HG03378 (cell line): ENCODE results near the gene SLC7A1.
A peak's percentile ranks its signal among the peaks of the same experiment; 100 is the strongest.

Experiments
- ATAC-seq: cut with Tn5 transposase; IDR thresholded peaks from one replicate; pipeline ENCODE4 v1.9.1; 2021; ENCODE audit warnings: mild to moderate bottlenecking, moderate library complexity; ENCODE audit not compliant: unreplicated experiment

SLC7A1 gene

DNA sequence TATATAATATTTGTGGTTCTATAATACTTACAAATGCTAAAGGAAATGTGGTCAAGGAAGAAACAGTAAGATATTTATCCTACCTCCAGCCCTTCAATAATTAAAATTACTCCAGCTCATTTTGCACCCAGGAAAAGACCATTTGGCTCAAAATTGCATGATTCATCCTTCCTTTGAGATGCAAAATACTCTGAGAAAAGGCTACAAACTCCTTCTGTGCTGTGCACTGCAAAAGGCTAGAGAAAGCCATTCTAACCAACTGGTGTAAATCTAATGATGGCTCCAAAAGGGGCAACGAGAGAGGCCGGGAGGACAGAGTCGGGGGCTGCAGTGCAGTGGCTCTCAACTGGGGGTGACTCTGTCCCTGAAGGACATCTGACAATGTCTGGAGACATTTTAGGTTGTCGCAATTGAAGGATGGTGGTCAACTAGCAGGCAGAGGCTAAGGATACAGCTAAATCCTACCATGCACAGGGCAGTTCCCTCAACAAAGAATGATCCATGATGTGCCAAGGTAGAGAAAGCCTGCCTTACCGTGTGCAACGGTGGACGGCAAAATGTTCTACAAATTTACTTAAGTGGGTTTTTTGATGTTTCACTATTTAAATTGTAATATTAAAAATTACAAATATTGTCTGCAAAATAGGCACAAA is 32.6 kb downstream of the SLC7A1 start:
- no peak for ATAC-seq

DNA sequence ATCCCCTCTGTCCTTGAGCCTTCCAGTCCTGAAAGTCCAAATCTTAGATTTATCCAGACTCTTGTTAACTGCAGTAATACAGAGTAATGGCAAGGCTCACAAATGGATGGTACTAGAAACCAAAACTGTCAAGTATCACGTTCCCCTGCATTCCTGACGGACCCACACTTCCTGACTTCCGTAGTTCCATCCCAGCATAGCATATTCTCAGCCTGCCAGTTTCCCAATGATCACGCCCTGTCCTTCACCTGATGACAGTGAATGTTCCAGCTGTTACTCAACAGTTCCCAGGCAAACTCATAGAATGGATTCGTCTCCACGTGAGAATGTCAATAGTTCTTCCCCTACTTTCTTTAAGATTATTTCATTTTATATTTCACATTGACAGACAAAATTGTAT is 33.6 kb downstream of the SLC7A1 start:
- no peak for ATAC-seq

DNA sequence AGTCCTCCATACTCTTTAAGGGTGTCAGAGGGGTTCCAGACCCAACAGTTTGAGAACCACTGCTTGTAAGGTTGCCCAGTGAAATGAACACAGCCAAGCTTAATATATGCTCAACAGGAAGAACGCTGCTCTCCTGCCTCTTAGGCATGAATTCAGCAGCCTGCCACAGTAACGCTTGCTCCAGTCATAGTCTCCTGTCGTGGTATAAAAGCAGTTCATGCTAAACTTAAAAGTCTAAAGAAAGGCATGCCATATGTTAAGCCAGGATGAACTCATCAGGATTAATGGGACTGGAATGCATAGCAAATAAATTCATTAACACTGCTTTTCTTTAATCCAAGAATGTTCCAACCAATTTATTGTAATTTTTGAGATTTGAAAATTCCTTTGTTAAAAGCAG is 38.7 kb downstream of the SLC7A1 start:
- ATAC-seq: no peak

DNA sequence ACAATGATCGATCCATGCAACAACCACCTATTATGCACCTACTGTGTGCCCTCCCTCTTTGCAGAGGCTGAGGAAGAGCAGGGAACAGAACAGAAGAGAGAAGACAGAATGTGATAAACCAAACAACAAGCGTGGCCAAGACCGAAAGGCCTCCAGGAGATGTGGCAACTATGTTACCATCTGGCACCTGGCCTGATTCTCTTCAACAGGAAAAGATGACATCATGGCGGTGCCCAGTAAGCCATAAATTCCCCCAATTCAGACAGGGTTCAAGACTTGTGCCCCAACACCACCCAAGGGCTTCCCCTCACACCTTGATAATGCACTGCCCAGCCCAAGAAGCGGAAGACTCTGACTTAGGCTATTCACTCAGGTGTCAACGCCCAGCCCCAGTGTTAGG is 44.3 kb downstream of the SLC7A1 start:
- no peak for ATAC-seq

DNA sequence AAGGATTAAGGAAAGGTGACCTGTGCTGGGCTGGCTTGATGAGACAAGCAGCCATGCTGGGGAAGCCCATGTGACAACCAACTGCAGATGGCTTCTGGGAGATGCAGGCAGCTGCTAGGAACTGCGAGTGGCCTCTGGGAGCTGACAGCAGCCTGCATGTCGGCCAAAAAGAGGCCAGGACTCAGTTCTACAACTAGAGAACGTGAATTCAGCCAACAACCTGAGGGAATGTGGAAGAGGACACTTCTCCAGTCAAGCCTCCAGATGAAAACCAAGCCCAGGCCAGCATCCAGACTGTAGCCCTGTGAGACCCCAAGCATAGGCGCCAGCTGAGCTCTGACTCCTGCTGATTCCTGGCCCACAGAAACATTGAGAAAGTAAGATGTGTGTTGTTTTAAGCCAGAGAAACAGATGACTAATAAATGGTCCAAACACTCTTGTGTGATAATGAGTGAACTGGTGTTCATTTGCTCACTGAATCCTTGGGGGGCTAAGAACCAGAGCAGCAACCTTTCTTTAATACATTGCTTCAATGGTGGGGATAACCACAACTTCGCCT is 45.0 kb downstream of the SLC7A1 start:
- ATAC-seq: no peak

DNA sequence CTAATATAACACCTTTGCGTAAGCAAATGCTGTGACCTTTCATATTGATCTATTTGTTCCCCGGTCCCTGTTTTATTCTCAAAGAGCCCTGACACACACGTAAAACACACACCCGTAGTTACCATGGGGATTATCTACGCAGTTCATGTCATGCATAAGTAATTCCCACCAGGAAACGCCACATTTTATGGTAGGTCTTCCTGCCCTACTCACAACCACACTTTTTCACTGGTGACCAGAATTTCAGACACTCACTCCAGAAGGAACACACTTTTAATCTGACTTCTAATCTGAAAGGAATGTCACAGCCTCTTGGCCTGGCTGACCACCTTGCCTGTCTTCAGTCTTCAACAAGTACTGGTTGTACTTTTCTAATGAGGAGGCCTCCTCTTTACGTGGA is 46.8 kb downstream of the SLC7A1 start:
- no peak for ATAC-seq

DNA sequence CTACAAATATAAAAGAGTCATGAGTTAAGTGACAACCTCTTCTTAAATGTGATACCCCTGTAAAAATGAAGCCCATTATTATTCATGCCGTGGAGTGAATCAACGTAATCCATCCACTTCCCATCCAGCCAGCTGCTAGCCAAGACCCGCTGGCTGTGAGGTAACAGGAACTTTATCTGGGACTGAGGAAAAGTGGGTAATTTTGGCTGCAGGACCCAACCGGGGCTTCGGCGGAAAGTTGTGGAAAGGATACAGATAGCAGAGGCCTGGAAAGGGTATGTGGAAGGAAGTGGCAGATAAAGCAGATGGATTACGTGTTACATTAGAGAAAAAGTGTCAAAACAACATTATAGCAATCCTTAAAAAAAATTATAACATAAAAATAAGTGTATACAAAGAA is 48.3 kb downstream of the SLC7A1 start:
- ATAC-seq: no peak

DNA sequence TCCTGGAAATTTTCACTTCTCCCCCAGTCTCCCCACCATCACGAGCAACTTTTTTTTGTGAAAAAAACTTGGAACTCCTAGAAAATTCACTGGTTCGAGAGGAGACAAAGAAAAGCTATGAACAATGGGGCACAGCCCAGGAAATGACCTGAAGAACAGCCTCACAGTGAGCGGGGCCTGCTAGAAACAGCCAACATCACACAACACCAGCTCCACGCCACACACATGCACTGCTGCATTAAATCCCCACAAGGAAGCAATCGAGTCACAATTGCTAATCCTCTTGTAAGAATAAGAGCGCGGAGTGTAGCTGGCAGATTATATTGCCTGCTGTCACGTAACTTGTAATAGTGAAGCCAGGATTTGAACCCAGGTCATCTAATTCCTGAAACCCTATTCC is 48.8 kb downstream of the SLC7A1 start:
- no peak for ATAC-seq

DNA sequence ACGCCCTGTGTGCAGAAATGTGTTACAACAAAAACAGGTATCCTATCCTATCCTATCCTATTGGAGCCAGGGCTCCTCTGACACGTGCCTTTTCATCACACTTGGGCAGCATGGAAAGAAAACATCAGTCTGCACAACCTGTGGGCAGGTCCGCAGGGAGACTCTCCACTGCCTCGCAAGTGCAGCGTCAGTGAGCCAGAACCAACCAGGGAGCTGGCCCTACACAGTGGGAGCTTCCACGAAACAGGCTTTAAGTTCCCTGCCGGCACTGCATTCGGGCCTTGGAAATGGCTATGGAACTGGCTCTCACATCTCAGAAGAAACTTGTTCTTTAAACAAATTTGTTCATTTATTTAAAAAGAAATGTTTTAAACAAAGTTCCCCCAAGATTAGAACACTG is 49.5 kb downstream of the SLC7A1 start:
- ATAC-seq: no peak

DNA sequence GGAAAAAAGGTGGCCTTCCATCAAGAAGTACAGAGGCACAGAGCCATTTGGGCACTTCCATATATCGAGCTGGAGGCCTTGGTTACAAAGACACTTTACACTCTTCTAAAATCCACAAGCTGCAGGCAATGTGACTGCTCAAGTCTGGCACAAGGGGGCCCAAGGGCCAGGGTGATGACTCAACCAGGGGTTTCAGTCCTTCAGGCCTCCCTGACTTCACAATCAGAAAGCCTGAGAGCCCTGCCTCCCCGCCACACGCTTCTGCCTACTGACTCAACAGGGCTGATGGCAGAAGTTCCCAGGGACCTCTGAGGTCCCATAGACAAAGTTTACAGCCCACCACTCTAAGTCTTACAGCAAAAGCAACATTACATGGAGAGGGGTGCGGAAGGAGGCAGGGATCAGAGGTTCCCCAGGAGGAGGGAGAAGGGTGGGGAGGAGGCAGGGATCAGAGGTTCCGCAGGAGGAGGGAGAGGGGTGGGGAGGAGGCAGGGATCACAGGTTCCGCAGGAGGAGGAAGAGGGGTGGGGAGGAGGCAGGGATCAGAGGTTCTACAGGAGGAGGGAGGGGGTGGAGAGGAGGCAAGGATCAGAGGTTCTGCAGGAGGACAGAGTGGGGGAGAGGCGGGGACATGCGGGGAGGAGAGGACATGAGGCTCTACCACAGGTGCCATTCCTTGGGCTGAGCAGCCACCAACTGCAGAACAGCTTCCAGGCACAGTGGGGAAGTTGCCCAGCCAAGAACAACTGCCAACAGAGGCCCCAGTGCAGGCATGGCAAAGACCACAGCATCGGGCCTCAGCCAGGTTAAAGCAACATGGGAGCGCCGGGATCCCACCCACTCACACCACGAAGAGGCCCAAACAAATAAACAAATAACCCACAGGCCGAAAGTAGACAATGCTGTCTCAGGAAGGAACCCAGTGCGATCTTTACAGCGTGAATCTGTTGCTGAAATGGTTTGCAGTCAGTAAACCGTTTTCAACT is 52.0 kb downstream of the SLC7A1 start:
- peak; percentile 98 for ATAC-seq

DNA sequence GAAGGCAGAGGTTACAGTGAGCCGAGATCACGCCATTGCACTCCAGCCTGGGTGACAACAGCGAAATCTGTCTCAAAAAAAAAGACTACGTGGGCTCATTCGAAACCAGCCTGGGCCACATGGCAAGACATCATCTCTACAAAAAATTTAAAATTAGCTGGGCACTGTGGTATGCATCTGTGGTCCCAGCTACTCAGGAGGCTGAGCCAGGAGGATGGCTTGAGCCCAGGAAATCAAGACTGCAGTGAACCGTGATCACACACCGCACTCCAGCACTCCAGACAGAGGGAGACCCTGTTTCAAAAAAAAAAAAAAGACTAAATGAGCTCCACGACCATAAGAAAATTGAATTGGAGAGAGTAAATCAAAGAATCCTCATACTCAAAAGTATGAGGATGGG is 53.1 kb downstream of the SLC7A1 start:
- no peak for ATAC-seq

DNA sequence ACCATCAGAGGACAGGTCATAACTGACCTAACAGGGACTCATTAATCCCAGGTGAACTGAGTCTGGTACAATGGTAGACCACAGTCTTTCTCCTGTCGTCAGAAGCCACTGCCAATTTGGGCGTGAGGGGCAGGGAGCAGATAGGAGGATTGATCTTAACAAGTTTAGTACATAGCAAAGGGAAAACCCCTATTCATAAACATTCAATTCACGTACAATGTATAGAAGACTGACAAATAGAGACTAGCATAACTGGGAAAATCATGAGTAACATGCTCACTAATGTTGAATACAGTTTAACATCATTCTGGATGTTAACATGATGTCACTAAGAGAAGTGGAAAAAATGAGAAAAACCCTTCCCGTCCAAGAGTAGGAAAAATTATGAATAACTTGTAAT is 54.1 kb downstream of the SLC7A1 start:
- ATAC-seq: no peak

DNA sequence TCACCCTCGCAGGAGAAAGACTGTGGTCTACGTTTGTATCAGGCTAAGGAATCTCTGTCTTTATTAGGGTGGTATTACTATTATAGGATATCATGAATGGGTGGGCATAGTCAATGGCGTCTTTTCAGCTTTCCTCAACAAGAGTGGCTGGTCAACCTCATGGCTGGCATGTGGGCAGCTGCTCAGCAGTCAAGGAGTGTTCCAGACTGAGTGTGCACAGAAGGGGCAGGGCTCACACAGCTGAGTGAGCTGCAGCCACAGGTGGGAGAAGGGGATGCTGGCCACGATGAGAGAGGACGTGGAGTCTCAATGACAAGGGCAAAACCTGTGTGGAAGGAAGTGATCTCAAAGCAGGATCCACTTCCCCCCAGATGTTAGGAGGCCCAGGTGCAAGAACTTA is 54.7 kb downstream of the SLC7A1 start:
- no peak for ATAC-seq

DNA sequence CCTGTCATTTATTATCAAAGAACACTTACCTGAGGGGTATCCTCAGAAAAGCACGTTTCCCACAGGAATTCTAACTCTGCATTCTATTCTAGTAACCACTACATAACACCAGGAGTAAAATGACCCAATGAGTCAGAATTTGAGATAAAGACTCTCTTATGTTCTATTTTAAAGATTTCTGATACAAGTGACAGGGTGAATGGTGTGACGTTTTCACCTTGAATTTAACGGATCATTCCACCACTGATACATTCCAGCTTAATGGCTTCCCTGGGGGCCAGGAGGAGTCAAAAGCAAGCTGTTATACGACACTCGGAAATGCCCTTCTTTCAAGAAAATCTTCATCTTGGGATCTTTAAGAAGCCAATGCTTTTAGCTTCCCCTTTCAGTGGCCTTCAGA is 55.2 kb downstream of the SLC7A1 start:
- ATAC-seq: no peak

DNA sequence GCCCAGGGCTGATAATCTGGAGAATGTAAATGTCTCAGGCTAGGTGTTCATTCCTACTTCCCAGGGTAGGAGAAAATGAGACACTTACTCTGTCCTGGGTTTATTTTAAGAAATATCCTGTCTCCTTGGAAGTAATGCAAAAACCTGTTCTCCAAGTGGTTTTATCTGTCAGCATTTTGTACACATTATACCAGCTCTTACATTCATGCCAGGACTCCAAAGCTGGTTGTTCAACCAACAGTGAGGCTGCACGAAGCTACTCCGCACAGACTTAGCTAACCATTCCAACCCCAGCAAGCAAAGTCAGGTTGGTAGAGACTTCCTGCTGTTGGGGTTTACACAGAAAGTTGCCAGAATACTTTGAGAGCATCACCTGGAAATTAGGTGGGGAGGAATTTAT is 55.6 kb downstream of the SLC7A1 start:
- no peak for ATAC-seq

DNA sequence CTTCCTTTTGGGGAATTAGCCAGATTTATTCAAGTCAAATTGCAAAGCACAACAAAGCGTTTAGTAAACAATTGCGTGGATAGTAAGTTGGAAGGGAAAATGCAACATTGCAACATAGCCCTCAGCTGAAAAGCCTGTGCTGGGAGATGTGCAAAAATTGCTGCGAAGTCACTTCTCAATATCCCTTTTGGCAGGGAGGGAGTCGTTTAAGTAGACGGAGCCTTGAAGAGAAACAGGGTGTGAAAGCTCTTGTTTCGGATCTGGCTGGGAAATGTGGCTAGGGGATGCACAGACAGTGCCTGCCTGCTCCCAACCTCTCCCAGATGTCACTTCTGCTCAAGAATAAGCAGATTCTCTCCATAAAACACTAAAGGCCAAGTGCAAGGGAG is 56.8 kb downstream of the SLC7A1 start:
- ATAC-seq: no peak

DNA sequence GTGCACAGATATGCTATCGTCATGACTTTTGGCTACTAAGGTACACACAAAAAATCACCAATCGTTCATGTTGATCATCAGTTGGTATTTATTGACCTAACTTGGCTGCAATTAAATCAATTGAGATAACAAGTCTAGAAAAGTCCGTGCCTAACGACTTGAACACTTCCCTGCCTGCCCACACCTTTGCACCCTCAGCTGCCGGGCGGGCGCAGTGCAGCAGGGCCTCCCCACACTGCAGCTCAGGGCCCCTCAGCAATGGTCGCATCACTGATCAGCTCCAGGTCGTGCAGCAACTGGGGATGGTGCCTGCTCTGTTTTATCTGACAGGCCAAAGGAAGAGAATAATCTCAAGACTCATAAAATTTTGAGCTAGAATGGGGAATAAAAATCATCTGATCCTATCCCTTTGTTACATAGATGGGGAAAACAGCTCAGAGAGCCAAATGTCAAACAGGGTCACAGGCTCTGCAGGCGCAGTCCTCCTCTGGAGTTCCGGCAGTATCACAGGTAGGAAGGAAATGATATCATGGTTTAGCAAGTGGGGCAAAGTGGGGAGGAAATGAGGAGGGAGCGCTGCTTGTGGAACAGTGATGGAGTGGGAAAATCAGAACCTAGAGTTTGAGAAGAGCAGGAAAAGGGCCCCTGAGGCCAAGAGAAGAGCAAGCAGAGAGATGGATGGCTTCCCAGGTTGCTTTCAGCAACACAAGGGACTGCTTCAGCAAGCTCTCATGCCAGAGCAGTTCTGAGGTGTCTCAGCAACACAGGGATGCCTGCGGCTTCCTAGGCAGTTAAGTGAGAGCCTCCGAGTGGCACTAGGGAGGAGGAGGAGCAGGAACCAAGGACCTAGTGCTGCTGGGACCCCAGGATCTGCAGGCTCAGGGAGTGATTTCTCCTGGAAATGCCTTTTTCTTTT is 57.5 kb downstream of the SLC7A1 start:
- no peak for ATAC-seq

DNA sequence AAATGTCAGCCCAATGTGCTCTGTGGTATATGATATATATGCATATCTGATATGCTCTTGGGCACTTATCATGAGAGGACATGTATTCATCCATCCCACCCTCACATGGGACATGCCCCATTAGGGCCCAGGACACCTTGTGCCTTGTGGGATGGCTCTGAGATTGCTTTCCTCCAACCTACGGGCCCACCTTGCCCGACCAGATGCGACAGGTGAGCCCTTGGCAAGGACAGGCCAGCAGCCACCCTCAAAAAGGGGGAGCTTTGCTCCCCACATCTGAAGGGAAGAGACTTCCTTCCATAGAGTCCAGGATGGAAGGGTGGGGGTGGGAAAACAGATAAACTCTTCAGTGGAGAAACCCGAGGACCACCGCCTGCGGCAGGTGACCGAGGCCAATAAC is 58.6 kb downstream of the SLC7A1 start:
- ATAC-seq: no peak

DNA sequence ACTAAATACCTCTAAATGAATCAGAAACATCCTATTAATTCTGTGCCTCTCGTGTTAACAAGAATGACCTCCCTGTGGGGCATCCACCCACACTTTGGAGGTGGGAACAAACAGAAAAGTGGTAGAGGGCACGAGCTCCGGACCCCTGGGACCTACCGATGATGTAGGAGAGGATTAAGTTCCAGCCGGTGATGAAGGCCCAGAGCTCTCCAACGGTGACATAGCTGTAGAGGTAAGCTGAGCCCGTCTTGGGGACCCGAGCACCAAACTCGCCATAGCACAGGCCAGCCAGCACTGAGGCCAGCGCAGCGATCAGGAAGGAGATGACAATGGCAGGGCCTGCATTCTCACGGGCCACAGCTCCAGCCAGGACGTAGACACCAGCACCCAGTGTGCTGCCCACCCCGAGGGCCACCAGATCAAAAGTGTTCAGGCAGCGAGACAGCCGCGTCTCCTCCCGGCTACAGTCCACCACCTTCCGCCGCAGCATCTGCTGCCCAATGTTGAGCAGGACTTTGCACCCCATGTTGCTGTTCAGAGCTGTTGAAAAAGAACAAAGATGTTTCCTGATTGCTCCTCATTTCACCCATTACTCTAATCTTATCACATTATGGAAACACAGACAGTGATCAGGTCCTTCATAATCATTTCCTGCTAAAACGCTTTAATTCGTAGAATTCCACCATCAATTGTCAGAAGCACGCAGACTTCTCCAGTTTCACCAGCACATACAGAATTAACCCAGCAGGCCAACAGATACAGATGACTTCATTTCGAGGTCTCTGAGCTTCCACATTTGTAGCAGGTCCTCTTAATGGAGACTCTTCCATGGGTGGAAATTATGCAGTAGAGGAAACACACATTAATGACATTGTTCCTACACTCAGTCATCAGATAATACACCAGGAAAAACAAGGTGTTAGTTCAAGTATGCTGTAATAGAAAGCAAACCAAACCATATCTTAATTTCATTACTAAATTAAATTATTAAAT is 59.5 kb downstream of the SLC7A1 start:
- ATAC-seq: no peak

DNA sequence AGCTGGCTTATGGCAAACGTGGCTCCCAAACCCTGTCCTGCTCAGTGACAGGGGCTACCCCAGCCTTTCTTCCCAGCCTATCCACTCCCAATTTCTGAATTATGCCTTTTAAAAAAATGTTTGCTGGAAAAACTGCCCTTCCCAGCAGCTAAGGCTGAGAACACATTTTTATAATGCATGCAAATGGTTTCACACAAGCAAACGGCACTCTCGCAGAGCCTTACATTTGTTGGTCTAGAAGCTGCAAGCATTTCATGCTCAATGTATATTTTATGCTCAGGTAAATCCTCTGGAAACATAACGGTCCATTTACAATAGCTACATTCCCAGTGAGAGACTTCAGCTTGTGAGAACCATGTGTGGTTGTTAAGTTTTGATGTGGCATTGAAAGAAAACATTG is 61.4 kb downstream of the SLC7A1 start:
- no peak for ATAC-seq
